C4-2B (cell line): Measurements from ENCODE around the gene ARMC9.

Experiments
- H3K27ac ChIP-seq: fragments of 450-650 bp; 2 replicates; pipeline ENCODE4 v1.5.1; 2017
- ZFX ChIP-seq: fragments of 450-650 bp; IDR thresholded peaks from 2 replicates; pipeline ENCODE4 v1.6.1; 2017
- TF ChIP-seq, protein P1 (sequence below): fragments of 450-650 bp; conservative IDR thresholded peaks from 2 replicates; pipeline ENCODE4 v1.5.1; 2017; ENCODE audit warnings: mild to moderate bottlenecking

The ARMC9 gene

DNA sequence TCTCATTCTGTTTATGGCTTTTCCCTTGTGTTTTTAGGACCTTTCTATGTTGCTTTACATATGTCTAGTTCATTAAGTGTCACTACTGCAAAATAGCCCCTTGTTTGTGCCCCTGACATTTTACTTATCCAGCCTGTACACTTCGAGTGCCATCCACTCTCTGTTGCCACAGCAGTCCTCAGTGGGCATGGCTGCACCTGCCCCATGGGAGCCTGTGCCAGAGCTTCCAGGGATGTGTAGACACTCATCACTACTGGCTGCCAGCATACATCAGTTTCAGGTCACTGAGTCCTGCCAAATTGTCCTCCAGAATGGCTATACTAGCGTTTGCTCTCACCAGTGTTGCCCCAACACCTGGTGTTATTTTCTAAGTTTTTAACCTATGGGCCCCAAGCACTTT is 80.4 kb downstream of the ARMC9 start:
- no peak overlapping the region for H3K27ac ChIP-seq
- TF ChIP-seq, protein P1, sequence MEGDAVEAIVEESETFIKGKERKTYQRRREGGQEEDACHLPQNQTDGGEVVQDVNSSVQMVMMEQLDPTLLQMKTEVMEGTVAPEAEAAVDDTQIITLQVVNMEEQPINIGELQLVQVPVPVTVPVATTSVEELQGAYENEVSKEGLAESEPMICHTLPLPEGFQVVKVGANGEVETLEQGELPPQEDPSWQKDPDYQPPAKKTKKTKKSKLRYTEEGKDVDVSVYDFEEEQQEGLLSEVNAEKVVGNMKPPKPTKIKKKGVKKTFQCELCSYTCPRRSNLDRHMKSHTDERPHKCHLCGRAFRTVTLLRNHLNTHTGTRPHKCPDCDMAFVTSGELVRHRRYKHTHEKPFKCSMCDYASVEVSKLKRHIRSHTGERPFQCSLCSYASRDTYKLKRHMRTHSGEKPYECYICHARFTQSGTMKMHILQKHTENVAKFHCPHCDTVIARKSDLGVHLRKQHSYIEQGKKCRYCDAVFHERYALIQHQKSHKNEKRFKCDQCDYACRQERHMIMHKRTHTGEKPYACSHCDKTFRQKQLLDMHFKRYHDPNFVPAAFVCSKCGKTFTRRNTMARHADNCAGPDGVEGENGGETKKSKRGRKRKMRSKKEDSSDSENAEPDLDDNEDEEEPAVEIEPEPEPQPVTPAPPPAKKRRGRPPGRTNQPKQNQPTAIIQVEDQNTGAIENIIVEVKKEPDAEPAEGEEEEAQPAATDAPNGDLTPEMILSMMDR, result no peak
- TF ChIP-seq ZFX, result no peak

DNA sequence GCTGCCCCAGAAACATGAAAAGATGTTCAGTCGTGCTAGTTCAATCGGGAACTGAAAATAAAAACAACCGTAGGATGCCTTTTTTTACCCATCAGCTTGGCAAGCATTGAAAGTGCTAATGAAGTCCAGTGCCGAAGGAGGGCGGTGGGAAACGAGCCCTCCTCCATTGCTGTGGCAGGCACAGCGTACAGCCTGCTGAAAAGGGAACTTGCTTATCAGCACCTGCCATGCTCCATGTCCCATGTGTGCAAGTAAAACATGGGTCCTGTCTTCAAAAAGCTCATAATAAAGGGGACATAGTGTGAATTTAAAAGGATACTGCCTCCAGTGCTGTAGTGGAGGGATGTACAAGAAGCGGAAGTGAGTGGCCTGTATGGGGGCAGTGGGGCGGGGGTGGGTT is 82.4 kb downstream of the ARMC9 start:
- H3K27ac ChIP-seq, result no peak overlapping the region
- TF ChIP-seq, protein P1, result no peak
- TF ChIP-seq ZFX, result no peak

DNA sequence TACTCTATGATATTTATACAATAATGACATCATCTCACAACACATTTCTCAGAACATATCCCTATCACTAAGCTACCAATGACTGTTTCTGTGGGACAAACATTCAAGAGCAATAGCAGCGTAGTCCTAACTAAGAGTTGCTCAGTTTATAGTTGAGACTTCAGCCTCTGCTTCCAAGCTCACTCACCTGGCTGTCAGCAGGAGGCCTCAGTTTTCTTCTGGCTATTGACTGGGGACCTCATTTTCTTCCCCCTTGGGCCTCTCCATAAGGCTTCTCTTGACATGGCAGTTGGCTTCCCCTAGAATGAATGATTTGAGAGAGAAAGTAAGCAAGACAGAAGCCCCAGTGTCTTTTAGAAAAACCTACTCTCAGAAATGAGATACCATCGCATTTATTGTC is 85.9 kb downstream of the ARMC9 start:
- TF ChIP-seq, protein P1, result no peak
- no peak for TF ChIP-seq ZFX
- no peak overlapping the region for H3K27ac ChIP-seq

DNA sequence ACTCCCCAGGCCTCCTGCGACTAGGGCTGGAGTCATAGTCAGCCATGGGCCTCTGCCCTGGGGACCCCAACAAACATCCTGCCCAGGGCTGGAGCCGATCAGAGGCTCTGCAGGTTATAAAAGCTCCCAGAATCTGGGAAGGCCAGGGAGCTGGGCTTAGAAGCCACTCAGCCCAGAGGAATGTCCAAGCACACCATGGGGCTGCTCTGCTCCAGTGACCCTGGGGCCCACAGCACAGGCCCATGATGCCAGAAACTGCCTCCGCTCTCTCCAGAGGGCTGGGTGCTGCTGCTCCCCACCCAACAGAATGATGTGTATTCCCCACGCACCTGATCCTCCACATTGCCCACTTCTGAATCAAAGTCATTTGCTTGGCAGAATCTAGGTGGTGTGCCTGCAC is 88.5 kb downstream of the ARMC9 start:
- H3K27ac ChIP-seq, result no peak overlapping the region
- no peak for TF ChIP-seq ZFX
- TF ChIP-seq, protein P1, result no peak

DNA sequence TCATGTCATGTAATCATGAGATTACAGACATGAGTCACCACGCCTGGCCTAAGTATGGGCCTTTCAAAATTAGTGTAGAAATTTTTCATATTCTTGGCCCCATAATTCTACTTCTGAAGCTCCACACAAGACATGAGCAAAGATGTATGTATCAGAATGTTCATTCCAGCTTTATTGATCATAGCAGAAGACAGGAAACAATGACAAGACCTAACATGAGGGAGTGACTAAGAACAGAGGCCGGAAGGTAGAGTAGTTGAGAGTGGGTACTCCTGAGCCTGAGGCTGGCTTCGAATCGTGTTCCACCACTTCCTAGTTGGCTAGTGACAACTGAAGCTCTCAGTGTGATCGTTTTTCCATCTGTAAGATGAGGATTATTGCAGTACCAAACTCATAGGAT is 89.3 kb downstream of the ARMC9 start:
- no peak overlapping the region for H3K27ac ChIP-seq

DNA sequence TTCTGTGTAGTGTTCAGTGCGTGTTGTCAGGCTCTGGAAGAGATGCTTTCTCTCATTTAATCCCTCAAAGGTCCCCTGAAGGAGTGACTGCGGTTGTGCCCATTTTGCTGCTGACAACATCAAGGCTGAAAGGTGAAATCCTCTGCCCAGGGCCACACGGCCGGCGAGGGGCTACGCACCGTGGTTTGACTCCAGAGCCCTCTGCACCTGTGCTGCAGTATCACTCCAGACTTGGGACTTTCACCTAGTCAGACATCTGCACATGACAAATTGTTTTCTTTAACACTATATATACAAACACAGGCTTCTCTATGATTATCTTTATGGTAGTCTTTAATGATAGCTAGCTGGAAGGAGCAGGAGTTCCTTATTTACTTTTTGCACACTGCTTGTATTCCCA is 90.2 kb downstream of the ARMC9 start:
- TF ChIP-seq, protein P1, result no peak
- no peak for TF ChIP-seq ZFX
- H3K27ac ChIP-seq, result no peak overlapping the region

More for the DNA sequence above, 89.3 kb downstream of the ARMC9 start:
- TF ChIP-seq ZFX, result no peak
- TF ChIP-seq, protein P1, result no peak

DNA sequence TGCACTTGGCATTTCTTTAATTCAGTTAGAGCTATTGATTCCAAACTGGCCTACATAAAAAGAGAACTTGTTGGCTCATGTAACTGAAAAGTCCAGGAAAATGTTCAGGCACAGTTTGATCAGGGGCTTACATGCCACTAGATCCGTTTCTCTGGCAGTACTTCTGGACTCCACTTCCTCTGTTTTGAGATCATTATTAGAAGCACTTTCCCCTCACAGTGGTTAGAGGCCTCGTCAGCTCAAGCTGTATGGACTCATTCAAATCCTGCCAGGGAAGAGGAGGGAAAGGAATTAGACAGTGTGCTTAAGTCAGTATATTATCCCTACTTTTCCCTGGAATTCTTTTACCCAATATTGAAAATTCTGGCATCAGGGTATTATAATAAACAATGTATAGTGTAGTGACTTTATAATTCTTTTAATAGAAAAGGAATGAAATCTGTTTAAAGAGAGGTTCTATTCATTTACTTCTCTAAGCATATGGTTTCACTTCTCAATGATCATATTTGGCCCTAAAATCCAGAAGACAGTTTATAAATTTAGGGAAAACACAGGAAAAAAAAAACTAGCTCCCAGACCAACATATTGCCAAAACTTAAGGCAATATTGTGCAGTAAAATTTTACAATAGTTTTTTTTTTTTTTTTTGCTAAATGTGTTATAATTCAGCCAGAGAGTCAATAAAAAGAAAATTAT is 92.0 kb downstream of the ARMC9 start:
- H3K27ac ChIP-seq, result no peak overlapping the region
- no peak for TF ChIP-seq ZFX
- TF ChIP-seq, protein P1, result no peak
